ENCODE results near the gene TBC1D5.

DNA sequence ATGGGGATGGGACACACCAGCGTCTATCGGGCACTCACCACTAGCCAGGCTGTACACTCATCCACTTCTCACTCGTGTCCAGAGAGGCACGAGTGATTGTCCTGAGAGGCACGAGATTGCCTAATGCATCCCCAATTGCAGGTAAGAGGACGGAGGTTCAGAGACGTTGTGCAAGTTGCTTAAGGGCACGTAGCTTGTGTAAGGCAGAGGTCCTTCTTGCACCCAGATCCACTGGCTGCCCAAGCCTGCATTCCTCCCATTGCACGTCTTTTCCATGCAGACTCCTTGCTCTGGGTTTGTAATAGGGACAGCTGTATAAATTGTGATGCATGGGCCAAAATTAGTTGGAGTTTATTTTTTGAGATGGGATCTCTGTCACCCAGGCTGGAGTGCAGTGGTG lies 593.4 kb downstream of the TBC1D5 start:
- TF ChIP-seq, protein P1, sequence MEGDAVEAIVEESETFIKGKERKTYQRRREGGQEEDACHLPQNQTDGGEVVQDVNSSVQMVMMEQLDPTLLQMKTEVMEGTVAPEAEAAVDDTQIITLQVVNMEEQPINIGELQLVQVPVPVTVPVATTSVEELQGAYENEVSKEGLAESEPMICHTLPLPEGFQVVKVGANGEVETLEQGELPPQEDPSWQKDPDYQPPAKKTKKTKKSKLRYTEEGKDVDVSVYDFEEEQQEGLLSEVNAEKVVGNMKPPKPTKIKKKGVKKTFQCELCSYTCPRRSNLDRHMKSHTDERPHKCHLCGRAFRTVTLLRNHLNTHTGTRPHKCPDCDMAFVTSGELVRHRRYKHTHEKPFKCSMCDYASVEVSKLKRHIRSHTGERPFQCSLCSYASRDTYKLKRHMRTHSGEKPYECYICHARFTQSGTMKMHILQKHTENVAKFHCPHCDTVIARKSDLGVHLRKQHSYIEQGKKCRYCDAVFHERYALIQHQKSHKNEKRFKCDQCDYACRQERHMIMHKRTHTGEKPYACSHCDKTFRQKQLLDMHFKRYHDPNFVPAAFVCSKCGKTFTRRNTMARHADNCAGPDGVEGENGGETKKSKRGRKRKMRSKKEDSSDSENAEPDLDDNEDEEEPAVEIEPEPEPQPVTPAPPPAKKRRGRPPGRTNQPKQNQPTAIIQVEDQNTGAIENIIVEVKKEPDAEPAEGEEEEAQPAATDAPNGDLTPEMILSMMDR (IDR thresholded peaks at IDR 0.05): no peak
- TF ChIP-seq POLR2A (IDR thresholded peaks at IDR 0.05): no peak
